Measurements from ENCODE around the gene CEP135.
"Not testable (repeated sequence)": the region's sequence is repeated elsewhere in the genome, so short reads cannot be mapped to it uniquely, and the experiment has no call there.

CEP135 gene

DNA sequence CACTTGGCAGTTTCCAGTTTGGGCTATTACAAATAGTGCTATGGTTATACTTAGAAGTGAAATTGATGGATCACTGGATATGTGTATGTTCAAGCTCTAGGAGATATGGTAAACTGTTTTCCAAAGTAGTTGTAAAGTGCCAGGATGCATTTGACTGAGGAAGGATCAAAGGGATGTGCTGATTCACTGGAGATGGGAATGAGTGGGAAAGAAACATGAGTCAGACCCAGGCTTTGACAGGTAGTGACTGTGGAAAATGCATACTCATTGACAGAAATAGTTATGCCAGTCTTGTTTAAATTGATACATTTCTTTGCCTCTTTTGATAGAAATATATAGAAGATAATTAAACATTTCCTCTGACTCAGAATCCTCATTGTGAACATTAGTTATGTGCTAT, 77.9 kb downstream of the CEP135 start:
- no peak for DNase-seq

- DNase-seq: no peak
Measured at GRCh38 chr4:56028165-56028564, 79.4 kb downstream of the CEP135 start.

GRCh38 chr4:56038487-56039162, 89.9 kb downstream of the CEP135 start:
- DNase-seq: no peak

DNA sequence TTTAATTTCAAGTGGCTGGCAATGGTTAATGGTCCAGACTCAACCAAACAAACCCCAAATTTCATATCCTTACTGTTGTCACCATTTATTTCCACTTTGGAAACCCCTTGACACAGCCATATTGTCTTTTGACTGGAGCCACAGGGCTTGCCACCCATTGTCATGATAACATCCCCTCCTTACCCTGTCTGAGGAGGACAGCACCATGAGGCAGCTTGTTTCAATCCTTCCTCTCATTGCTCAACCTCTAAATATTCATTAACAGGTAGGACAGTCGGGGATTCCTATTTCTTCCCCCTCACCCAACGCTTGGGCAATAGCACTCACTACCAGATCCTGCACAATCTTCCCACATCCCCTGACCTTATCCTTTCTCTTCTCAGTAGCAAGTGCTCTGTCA, 92.1 kb downstream of the CEP135 start:
- no peak for DNase-seq

- no peak for DNase-seq
Measured at GRCh38 chr4:56042225-56042624, 93.5 kb downstream of the CEP135 start.

DNA sequence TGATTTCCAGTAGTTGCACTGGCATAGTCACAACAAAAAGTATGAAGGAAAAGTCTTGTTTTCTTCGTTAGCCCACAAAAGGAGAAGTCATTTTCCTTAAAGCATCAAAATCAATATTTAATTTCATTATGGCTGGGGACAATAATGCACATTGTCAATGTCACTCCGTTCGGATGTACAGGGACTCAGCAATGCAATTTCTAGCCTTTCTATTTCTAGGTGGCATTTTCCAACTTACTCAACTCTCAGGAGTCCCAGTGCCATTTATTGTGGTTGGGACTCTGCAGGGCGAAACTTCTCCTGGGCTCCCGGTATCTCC, 99.6 kb downstream of the CEP135 start:
- no peak for DNase-seq

DNA sequence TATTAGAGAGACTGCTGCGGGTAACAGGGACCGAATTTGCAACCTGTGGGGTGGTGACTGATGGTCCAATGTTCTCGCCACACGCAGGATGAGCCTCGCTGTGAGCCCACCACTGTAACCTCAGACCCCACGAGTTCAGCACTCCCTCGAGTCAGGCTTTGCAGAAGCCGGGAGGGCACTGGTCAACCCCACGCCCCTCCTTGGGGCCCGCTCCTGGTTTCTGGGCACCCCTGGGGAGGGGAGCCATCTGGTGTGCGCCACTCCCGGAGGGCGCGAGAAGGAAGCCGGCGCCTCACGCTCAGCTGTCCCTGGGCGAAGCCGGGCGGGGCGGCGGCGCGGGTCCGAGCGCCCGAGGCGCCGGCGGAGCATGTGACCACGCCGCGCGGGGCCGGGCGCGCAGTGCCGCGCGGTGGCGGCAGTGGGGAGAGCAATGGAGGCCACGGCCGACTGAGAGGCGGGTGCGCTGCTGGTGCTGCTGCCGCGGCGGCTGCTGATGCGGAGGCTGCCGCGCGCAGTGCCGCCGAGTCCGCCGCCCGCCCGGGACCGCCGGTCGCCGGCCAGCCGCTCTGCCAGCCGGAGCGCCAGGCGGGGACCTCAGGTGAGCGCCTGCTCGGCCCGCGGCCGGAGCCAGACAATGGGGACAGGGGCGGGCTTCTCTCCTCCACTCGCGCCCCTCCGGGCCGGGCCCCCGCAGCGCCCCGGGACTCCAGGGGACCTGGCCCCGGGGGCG, 100.1 kb downstream of the CEP135 start:
- peak in 3 of 5 experiments; percentile 4 to 80 (median 27) for DNase-seq

DNA sequence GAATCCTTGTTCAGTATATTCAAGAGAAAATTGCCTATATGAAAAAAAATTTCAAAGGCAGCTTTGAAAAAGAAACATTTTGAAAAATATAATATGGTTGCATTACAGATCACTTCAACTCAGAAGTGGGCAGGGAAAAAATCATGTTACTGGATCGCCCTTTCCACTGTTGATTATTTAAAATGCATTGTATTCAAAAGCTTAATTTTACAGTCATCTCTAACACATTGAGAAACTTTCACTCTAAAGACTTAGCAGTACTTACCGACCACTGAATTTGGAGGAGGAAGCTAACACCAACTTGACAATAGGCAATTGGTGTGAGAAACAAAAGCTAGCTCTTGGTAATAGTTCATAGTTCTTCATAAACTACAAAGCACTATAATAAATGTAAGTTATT, 101.9 kb downstream of the CEP135 start:
- peak in 1 of 5 experiments; percentile 18 for DNase-seq

- no peak for DNase-seq
Measured at GRCh38 chr4:56051029-56051709, 102.4 kb downstream of the CEP135 start.

DNA sequence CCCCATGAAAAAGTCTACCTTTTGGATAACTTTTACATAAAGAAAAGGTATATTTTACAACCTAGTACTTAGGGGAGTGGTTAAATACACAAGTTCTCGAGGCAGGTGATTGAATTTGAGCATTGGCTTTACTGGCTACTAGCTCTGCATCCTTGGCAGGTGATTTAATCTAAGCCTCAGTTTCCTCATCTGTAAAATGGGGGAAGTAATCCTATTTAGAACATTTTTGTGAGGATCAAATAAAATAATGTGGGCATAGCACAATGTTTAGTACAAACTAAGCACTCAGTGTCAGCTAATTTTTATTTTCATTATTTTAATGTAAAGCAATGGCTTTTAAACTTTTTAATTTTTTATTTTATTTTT, 102.9 kb downstream of the CEP135 start:
- DNase-seq: no peak

- DNase-seq: no peak
Measured at GRCh38 chr4:56052481-56052880, 103.7 kb downstream of the CEP135 start.

- DNase-seq: no peak
Measured at GRCh38 chr4:56052966-56053365, 104.2 kb downstream of the CEP135 start.

DNA sequence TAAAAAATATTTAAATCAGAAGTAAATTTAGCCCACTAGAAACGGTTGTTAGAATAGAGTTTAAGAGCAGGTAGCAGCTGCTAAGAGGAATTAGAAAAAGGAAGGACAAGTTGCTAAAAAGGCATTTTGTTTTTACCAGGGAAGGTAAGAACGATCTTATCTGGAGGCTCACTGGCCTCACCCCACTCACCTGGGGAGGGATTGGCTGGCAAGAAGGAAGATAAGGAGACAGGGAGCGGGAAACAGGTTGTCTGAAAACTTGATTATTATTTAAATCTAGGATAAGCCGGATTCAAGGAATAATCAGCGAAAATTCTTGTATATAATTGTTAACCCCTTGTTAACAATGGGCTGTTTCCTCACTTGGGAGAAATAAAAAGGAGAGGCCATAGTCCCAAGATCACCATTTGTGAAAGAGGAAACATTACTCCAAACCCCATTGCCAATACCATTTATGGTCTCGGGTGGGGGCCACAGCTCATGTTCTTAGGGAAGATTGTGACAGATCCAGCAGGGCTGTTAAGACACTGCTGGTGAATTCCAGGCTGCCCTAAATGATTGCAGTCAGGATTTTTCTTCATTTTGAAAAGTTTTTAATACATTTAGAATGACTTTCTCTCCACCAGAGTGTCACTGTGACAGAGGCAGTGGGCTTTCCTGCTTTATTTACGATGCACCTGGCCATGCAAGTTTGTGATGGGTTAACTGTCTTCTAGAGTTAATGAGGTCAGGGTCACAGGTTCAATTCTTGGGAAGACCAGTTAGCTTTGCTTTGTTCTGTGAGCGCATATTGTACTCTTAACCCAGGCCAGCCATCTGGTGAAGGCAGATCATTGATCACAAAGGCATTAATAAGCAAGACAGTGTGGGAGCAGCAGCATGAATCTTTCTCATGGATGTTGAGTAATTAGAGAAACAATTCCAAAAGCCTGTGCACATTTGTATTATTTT, 106.6 kb downstream of the CEP135 start:
- DNase-seq: no peak

DNA sequence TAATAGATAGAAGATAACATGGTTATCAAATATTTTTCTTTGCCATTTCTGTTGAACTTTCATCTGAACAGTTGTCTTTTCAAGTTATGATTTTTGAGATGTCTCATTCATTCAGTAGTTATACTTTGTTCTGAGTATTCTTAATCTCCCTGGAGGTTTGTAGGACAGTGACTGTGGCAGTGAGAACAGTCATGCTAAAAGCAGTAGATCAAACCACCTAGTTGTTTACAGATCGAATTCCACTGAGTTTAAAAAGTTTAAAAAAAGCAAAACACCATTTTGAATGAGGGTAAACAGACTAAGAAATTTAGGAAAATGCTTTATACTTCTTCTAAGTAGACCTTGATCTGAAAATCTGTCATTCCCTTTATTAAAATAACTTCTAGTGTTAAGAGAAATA, 107.2 kb downstream of the CEP135 start:
- DNase-seq: no peak

DNA sequence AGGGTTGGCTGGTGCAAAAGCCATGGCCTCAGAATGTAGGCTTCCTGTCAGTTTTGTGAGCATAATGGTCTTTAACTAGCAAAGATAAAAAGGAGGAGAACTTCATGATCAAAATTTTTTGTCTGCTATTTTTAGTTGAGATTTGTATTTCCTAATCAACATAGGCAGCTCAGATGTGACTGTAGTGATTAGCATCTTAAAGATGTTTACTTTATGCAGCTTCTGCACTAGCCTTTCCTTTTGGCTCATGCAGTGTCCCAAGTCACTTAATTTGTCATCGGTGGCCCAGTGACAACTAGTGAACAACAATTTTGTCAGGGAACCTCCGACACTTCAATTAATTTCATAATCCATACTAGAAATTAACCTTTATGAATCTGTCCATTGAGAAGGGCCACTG, 109.8 kb downstream of the CEP135 start:
- DNase-seq: no peak

- no peak for DNase-seq
Measured at GRCh38 chr4:56060036-56060435, 111.3 kb downstream of the CEP135 start.

- no peak for DNase-seq
Measured at GRCh38 chr4:56062106-56062505, 113.4 kb downstream of the CEP135 start.

DNA sequence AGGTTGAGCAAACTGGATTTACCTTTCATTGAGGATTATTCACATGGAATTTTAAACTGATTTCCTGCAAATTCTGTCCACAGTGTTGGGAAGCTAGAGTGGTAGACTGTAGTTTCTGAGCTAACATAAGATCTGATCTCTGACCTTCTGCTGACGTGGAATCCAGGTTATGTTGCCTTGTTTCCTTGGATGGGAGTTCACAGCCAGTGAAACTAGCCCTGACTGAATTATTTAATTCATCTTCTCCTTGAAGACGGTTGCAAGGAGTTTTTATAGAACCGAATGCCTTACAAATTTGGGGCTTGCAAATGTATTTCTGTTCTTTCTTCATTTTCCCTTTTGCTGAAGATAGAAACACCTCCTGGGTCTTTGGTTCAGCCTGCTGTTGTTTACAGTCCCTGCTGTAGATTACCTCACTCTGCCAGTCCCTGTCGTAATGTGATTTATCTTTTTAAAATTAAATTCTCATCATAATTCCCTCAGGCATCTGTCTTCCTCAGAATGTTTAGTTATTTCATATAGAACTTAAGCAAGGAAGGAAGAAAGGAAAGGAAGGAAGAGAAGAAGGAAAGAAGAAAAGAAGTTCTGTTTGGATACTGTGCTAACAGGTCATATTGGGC, 113.9 kb downstream of the CEP135 start:
- DNase-seq: no peak

GRCh38 chr4:56066493-56066892, 117.7 kb downstream of the CEP135 start:
- no peak for DNase-seq

GRCh38 chr4:56067826-56068225, 119.1 kb downstream of the CEP135 start:
- no peak for DNase-seq

DNA sequence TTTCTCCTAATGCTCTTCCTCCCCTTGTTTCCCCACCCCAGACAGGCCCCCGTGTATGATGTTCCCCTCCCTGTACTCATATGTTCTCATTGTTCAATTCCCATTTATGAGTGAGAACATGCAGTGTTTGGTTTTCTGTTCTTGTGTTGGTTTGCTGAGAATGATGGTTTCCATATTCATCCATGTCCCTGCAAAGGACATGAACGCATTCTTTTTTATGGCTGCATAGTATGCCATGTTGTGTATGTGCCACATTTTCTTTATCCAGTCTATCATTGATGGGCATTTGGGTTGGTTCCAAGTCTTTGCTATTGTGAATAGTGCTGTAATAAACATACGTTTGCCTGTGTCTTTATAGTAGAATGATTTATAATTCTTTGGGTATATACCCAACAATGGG, 124.0 kb downstream of the CEP135 start:
- not testable (repeated sequence) for DNase-seq

DNA sequence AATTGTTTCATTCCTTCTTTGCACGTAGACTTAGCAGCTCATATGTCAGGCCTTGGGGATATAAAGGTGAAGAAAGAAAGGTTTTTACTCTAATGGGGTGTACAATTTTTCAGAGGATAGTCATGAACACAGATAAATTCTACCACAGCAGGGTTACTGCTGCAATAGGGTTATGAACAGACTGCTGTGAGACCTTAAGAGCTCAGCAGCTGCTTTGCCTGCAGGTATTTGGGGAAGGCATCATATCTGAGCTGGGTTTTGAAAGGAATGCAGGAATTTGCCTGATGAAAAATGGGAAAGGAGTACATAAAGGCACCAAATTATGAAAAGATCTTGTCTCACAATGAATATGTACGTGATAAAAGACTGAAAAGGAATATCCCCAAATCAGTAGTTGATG, 128.9 kb downstream of the CEP135 start:
- DNase-seq: no peak

DNA sequence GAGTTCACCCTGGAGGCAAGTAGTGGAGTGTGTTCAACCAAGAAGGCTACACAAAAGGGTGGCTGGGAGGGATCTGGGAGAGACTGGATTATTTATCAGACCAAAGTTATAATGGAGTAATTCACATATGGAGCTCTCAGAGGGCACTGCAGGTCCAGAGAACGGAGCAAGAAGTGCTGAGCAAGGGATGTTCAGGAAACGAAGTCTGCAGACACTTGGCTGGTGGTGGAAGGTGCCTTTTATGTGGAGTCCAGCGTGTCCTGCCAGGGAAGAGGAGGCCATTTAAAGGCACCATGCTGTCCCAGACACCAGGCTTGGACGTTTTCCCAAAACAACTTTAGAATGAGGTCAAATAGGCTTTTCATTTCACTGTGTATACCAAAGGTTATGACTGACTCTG, 130.1 kb downstream of the CEP135 start:
- DNase-seq: no peak
